Spleen (tissue), 11 donors: ENCODE results near the gene EOLA1. TPM values are rescaled to one million over a fixed set of nuclear protein-coding genes. Genes with fewer than 3 reads are reported as not detected.
A peak's percentile ranks its signal among the peaks of the same experiment; 100 is the strongest.

Experiments used
- DNase-seq: peaks from one replicate; pipeline ENCODE4 v3.0.0-alpha.2; 2020
- H3K27ac ChIP-seq, 8 donors: fragments of 200-600 bp; sonication (generic) in 7 of 8; 1 replicate in 4 of 8; 2 replicates in 4 of 8; pipeline versions ENCODE4 v1.5.0 to v1.8.0; 2016 to 2021; ENCODE audit warnings: inconsistent platforms in 4 of 8, mild to moderate bottlenecking in 4 of 8, moderate library complexity in 1 of 8
- H3K27me3 ChIP-seq, 7 donors: fragments of 200-600 bp; sonication (generic) in 6 of 7; replicated peaks in 1 of 7; 1 replicate in 4 of 7; 2 replicates in 3 of 7; pipeline versions ENCODE4 v1.5.0 to v1.8.0; 2016 to 2021; ENCODE audit warnings: inconsistent platforms in 3 of 7, mild to moderate bottlenecking in 1 of 7
- H3K36me3 ChIP-seq, 6 donors: fragments of 200-600 bp; sonication (generic) in 5 of 6; 1 replicate in 4 of 6; 2 replicates in 2 of 6; pipeline versions ENCODE4 v1.5.0 to v1.8.0; 2016 to 2021; ENCODE audit warnings: inconsistent platforms in 2 of 6
- H3K4me1 ChIP-seq, 6 donors: fragments of 200-600 bp; sonication (generic) in 5 of 6; 1 replicate in 3 of 6; 2 replicates in 3 of 6; pipeline versions ENCODE4 v1.5.0 to v1.8.0; 2016 to 2021; ENCODE audit warnings: inconsistent platforms in 3 of 6
- H3K4me3 ChIP-seq, 8 donors: fragments of 200-600 bp; sonication (generic) in 7 of 8; 1 replicate in 4 of 8; 2 replicates in 4 of 8; pipeline versions ENCODE4 v1.5.0 to v1.8.0; 2016 to 2021; ENCODE audit warnings: inconsistent platforms in 4 of 8, mild to moderate bottlenecking in 4 of 8, moderate library complexity in 2 of 8
- H3K9me3 ChIP-seq, 8 donors: fragments of 200-600 bp; sonication (generic) in 7 of 8; 1 replicate in 4 of 8; 2 replicates in 4 of 8; pipeline versions ENCODE4 v1.5.0 to v1.8.0; 2016 to 2021; ENCODE audit warnings: inconsistent platforms in 4 of 8
- CTCF ChIP-seq, 11 experiments: fragments of 200-600 bp in 7 of 11; fragments of 450-650 bp in 4 of 11; sonication (generic) in 4 of 11; IDR thresholded peaks in 8 of 11; conservative IDR thresholded peaks in 3 of 11; 1 replicate in 7 of 11; 2 replicates in 4 of 11; pipeline versions ENCODE4 v1.4.0 to v1.8.0; 2016 to 2021; ENCODE audit warnings: antibody characterized with exemption in 11 of 11, inconsistent platforms in 4 of 11, mild to moderate bottlenecking in 1 of 11
- POLR2A ChIP-seq, 3 donors: fragments of 450-650 bp; IDR thresholded peaks; one replicate each; pipeline ENCODE4 v1.5.1; 2017; ENCODE audit warnings: antibody characterized with exemption in 3 of 3, mild to moderate bottlenecking in 1 of 3
- POLR2AphosphoS5 ChIP-seq, 3 donors: sonication (generic); formaldehyde crosslinking; IDR thresholded peaks; one replicate each; pipeline ENCODE4 v1.5.1; 2017; ENCODE audit warnings: antibody characterized with exemption in 3 of 3
- WGBS, 5 donors: extraction: QIAGEN DNeasy Blood & Tissue Kit in 3 of 5; methylation state at CpG; one replicate each; pipeline versions ENCODE4 v1.1.5 to v1.1.7; 2013 to 2018; 5-methylcytosine and 5-hydroxymethylcytosine counted together
- intact Hi-C: fragments of 100-400 bp; cut with DNase I; formaldehyde crosslinking; loops from one replicate; pipeline ENCODE4 v1.15.0; 2023; ENCODE audit warnings: low total_unique reads
- polyA plus RNA-seq, 3 donors: library from polyadenylated mRNA; stranded (reverse); fragments of 200-250 nt; gene quantifications; one replicate each; pipeline ENCODE4 v1.2.1, GENCODE V29; 2013
- total RNA-seq, 7 donors: library from RNA; depleted of rRNA in 3 of 7; stranded (reverse); fragments of >200 nt in 3 of 7; fragmentation: NEBNext Ultra II Directional in 4 of 7; extraction: Animal tissue kit (Norgen Biotek cat#: 25700) in 4 of 7; gene quantifications; one replicate each; pipeline versions ENCODE4 v1.1.0 to v1.2.1, GENCODE V29; 2016 to 2021
- donor health status: healthy with polysubstance abuse.
- donor health status: DM: no; HTN: no; CAD: no; lungs with moderate emphysema.
- donor health status: DM: no; HTN: no; CAD: no.
- donor health status: Bipolar disorder and iron deficiency.
- donor health status: healthy.
- donor health status: DM: no; HTN: no; CAD: no.
- donor health status: DM: yes; HTN: yes; CAD: no.

EOLA1 gene
- total and polyA plus RNA-seq, 10 donors = 17.6 to 37.8 (median 24.5) TPM

- Histone ChIP-seq H3K27ac (no peak overlapping the region), H3K4me3 (no peak overlapping the region), H3K36me3 (no peaks in the 10 kb centered on the region), H3K9me3 (no peaks in the 10 kb centered on the region), H3K4me1 (peaks cover 0 to 27% (median 6%) of the 10 kb centered on the region in 6 donors), H3K27me3 (peaks cover 0 to 6% (median 0%) of the 10 kb centered on the region in 7 donors)
- intact Hi-C loops = no loop called here
- TF ChIP-seq POLR2A (IDR thresholded peaks at IDR 0.05) = no peak
- no peak for TF ChIP-seq CTCF (IDR thresholded peaks at IDR 0.05 in 8 of 11, conservative IDR thresholded peaks at IDR 0.05 in 3 of 11)
- 20 to 41% (median 24%) methylated on average over 4 of the region's 4 CpGs for WGBS, 5 donors
- DNase-seq = no peak
Measured at GRCh38 chrX:149510386-149510785, 30.4 kb upstream of the EOLA1 start.

DNA sequence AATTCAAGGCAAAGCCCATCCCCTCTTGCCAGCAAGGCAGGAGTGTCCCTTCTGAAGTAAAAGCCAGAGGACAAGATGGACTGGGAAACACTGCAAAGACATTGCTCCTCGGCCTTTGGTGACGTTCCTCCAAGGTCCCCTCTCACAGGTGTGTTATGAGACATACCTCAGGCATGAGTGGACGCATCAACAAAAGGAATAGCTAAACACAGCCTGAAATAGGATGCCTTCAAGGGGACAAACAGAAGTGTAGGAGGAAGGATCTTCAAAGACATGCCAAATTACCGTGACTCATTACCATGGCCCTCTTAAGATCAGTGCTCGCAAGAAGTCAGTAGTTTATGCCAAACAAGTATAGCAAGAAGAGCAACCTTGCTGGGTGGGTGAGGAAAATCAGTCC, 29.7 kb upstream of the EOLA1 start:
- peaks cover 0 to 6% (median 0%) of the 10 kb centered on the region in 7 donors for H3K27me3 ChIP-seq
- TF ChIP-seq POLR2AphosphoS5 (IDR thresholded peaks at IDR 0.05) = no peak
- TF ChIP-seq POLR2A (IDR thresholded peaks at IDR 0.05) = no peak
- no peak for TF ChIP-seq CTCF (IDR thresholded peaks at IDR 0.05 in 8 of 11, conservative IDR thresholded peaks at IDR 0.05 in 3 of 11)
- intact Hi-C loops = no loop called here
- no peaks in the 10 kb centered on the region for H3K36me3 ChIP-seq
- peaks cover 0 to 22% (median 4%) of the 10 kb centered on the region in 6 donors for H3K4me1 ChIP-seq
- no peak overlapping the region for H3K4me3 ChIP-seq
- no peaks in the 10 kb centered on the region for H3K9me3 ChIP-seq
- 77 to 93% (median 82%) methylated on average over 5 of the region's 5 CpGs for WGBS, 5 donors
- no peak overlapping the region for H3K27ac ChIP-seq
- DNase-seq = no peak

DNA sequence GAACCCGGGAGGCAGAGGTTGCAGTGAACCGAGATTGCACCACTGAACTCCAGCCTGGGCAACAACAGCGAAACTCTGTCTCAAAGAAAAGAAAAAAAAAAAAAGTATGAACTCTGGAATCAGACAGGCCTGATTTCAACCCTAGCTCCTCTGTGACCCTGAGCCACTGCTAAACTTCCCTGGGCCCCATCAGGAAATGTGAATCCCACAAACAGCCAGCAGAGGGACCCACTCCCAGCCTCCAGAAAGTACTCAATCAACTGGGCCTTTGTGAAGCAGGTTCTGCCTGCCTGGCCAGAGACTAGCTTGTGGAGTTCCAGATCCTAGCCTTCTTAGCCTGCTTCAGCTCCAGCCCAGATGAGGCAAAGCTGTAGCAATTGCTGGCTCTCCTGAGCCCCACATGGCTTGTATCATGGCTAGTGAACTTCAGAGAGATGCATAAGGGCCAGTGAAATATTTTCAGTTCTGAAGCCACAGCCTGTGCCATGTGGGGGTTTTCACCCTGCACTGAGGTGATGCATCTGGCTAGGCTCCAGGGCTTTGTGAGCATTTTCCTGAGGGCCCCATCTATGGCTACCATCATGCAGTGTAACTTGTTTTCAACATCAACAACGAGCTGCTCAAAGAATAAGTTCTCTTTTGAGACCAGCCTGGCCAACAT, 28.5 kb upstream of the EOLA1 start:
- Histone ChIP-seq H3K4me3 (no peak overlapping the region), H3K4me1 (peaks cover 0 to 22% (median 4%) of the 10 kb centered on the region in 6 donors), H3K36me3 (no peaks in the 10 kb centered on the region), H3K27ac (peak overlapping the region in 2 of 8 donors; percentile 21 to 42), H3K9me3 (no peaks in the 10 kb centered on the region), H3K27me3 (peaks cover 0 to 6% (median 0%) of the 10 kb centered on the region in 7 donors)
- 62 to 83% (median 77%) methylated on average over 3 to 4 of the region's 4 CpGs for WGBS, 5 donors
- no peak for DNase-seq
- no peak for TF ChIP-seq POLR2A (IDR thresholded peaks at IDR 0.05)
- peak; percentile 45 to 79 (median 65) for TF ChIP-seq CTCF (IDR thresholded peaks at IDR 0.05 in 8 of 11, conservative IDR thresholded peaks at IDR 0.05 in 3 of 11)
- no peak for TF ChIP-seq POLR2AphosphoS5 (IDR thresholded peaks at IDR 0.05)
- intact Hi-C loops = no loop called here

GRCh38 chrX:149513825-149514428, 26.9 kb upstream of the EOLA1 start:
- Histone ChIP-seq H3K9me3 (no peaks in the 10 kb centered on the region), H3K36me3 (no peaks in the 10 kb centered on the region), H3K4me3 (no peak overlapping the region), H3K27me3 (peaks cover 0 to 6% (median 0%) of the 10 kb centered on the region in 7 donors), H3K27ac (peak overlapping the region in 4 of 8 donors; percentile 16 to 60 (median 38)), H3K4me1 (peaks cover 0 to 22% (median 4%) of the 10 kb centered on the region in 6 donors)
- DNase-seq = no peak
- TF ChIP-seq POLR2A (IDR thresholded peaks at IDR 0.05) = no peak
- TF ChIP-seq POLR2AphosphoS5 (IDR thresholded peaks at IDR 0.05) = no peak
- no peak for TF ChIP-seq CTCF (IDR thresholded peaks at IDR 0.05 in 8 of 11, conservative IDR thresholded peaks at IDR 0.05 in 3 of 11)
- intact Hi-C loops = no loop called here
- WGBS, 5 donors = 16 to 61% (median 44%) methylated on average over 6 to 9 of the region's 9 CpGs
